DMS79 treated with DMSO at 0.1 percent for 48 hours (cell line): ENCODE results near the gene HEMGN.

Experiments used
- DNase-seq: peaks from one replicate; lab custom pipeline; 2025; lab: John Stamatoyannopoulos, UW

HEMGN gene

DNA sequence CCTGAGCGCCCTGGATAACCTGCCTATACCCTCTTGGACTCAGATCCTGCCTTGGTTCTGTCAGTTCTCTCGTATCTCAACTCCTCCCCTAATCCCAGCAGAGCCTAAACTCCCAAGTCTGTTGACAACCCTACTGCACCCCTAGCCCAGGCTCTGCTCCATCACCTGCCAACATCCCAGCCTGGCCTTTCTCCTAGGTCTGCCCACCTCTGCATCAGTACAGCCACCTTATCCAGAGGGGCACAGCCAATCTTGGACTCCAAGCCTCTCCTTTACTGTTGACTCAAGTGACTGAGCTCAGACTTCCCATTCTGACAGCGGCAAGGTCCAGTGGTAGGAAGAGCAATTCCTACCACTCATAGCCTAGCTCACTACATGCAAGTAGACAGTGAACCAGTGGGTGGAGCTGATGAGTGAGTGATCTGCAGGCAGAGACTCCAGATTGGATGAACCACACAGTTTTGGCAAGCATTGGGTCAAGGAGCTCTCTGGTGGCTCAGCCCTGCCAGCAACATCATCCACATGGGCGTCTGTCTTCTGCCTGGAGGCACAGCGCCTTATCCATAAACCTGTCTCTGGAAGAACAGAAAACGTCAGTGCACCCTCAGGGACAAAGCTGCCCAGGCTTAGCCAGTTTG lies 42.2 kb downstream of the HEMGN start:
- DNase-seq, result no peak

- no peak for DNase-seq
Measured at GRCh38 chr9:97895211-97895610, 42.8 kb downstream of the HEMGN start.

- DNase-seq, result no peak
Measured at GRCh38 chr9:97892421-97892820, 45.6 kb downstream of the HEMGN start.

DNA sequence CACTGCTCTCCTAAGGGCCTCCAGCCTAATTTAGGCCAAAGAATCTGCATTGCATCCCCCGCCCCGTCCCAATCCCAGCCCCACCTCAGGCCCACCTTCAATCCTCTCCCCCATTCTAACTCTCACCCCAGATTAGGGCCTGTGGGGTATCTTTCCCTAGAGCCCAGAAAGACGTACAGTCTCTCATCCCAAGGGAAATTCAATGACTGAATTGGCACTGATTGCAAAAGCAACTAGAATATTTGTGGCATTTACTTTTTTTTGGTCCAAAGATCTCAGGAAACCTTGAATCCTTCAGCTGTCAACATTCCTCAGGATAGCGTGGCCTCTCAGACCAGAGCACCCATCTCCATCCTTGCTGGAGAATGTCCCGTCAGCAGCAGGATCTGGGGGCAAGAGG lies 46.2 kb downstream of the HEMGN start:
- DNase-seq, result no peak

DNA sequence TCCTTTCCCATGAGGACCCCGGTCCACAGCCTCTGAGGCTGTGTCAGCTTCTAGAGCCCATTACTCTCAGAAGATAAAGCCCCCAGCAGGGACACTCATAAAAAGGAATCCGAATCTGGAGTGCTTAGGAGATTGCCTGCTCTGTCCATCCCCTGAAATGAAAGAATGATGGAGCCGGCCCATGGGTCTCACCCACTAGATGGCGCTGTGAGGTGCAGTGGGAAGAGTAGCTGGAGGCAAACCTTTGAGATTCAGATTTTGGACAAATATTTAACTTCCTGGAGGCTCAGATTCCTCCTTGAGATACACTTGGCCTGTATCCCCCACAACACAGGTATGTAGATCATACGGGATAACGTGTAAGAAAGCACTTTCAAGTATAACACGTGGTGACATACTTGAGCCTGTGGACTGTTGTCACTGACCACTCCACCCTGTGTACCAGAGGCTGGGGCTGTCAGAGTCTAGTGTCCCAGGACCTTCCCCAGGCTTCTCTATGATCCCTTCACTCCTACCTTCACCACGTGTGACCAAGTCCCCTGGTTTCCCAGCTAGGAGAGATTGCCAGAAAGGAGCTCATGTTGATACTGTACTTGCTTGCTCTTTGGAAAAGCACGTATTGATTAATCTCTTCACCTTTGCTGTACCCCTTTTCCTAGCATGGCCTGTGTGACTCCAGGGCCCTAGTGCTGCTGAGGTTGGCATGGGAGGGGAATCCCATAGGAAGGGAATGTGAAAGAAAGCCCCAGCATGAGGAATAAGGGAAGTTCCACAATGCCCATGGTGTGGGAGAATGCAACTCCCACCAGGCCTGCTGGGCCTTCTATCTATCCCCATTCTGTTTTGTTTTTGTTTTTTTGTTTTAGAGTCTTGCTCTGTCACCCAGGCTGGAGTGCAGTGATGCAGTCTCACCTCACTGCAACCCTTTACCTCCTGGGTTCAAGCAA lies 47.8 kb downstream of the HEMGN start:
- no peak for DNase-seq

GRCh38 chr9:97880336-97880735 lies 57.6 kb downstream of the HEMGN start:
- DNase-seq, result no peak
